GM19468 (cell line): ENCODE measurements around the gene CTRL.
"Not testable (repeated sequence)": the region's sequence is repeated elsewhere in the genome, so short reads cannot be mapped to it uniquely, and the experiment has no call there.

Experiments used
- ATAC-seq: cut with Tn5 transposase; IDR thresholded peaks from one replicate; pipeline ENCODE4 v1.9.1; 2021; ENCODE audit warnings: mild to moderate bottlenecking, moderate library complexity, moderate number of reproducible peaks; ENCODE audit not compliant: unreplicated experiment; ENCODE audit errors: extremely low read depth

The CTRL gene

DNA sequence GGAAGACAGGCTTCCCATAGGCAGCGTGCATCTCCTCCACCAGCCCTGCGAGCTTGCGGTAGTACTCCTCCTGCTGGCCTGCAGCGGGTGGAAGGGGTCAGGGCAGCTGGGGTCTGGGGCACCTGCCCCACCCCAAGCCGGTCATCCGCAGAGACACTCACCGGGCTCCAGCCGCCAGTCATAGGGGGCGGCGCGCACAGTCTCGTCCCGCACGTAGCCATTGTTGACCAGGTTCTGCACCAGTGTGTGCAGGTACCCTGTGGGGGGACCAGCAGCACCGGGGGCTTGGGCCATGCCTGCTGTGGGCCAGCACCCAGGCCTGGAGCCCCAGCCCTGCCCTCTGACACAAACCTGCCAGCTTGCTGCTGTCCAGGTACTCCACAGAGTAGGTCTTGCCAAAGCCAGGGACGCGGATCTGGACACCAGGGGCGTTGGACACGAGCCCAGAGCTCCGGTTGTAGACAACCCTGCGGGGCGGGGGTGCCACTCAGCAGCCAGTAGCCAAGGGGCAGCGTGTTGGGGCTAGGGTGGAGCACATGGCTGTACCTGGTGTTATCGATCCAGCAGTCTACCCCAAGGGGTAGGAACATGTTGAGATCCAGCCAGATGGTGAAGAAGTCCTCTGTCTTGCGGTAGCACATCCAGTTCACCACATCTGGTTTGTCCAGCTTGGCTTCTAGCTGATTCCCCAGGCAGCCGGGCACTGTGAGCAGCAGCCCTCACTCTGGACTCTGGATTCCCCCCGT is 11.0 kb upstream of the CTRL start:
- ATAC-seq, result no peak

DNA sequence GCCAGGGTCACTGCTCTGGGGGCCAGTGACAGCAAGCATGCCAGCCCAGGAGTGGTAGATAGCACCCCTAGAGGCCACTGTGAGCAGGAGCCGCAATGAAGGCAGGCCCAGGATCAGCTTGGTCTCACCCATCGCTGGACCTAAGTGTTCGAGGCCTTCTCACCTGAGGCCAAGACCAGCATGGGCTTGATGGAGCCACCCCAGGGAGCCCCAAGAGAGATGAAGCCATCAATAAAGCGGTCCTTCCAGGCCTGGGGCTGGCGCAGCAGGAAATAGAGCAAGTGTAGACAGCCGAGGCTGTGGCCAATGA is 10.5 kb upstream of the CTRL start:
- ATAC-seq, result no peak

DNA sequence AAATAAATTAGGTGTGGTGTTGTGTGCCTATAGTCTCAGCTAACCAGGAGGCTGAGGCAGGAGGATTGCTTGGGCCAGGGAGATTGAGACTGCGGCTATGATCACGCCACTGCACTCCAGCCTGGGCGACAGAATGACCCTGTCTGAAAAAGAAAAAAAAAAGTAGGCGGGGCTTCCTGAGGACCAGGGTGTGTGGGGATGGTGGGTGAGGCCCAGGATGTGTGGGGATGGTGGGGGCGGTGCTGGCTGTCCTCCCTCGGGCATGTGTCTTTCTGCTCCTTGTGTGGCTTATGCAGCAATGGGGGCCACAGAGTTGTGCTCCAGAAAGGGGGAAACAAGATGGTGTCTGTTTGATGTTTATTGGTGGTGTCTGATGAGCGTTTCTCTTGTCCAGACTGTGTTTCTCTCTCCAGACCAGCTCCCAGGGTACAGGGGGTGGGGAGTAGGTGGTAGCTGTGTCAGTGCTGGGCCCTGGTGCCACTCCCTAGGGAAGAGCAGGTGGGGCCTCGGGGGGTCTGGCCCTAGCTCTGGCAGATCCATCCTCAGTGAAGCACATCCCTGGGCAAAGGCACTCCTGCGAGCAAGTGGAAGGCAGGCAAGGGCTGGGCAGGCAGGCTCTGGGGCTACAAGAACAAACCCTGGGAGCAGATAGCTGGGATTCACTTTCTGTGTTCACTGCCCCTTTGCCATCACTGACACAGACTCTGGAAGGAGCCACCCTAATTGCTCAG is 10.0 kb upstream of the CTRL start:
- ATAC-seq, result no peak

DNA sequence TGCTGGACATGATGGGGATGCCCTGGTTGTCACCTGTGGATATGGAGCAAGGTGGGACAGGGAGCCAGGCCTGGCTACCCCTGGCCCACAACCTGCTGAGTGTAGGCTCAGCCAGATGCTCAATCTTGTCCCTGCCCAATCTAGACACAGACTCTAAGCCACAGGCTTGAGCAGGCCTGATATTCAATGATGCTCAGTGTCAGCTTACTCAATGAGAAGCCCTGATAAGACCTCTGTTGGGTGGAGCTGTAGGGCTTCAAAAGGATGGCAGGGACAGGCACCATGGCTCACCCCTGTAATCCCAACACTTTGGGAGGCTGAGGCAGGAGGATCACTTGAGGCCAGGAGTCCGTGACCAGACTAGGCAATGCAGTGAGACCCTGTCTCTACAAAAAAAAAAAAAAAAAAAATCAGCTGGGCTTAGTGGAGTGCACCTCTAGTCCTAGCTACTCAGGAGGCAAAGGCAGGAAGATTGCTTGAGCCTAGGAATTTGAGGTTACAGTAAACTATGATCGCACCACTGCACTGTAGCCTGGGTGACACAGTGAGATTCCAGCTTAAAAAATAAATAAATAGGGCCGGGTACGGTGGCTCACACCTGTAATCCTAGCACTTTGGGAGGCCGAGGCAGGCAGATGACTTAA is 8.9 kb upstream of the CTRL start:
- no peak for ATAC-seq

DNA sequence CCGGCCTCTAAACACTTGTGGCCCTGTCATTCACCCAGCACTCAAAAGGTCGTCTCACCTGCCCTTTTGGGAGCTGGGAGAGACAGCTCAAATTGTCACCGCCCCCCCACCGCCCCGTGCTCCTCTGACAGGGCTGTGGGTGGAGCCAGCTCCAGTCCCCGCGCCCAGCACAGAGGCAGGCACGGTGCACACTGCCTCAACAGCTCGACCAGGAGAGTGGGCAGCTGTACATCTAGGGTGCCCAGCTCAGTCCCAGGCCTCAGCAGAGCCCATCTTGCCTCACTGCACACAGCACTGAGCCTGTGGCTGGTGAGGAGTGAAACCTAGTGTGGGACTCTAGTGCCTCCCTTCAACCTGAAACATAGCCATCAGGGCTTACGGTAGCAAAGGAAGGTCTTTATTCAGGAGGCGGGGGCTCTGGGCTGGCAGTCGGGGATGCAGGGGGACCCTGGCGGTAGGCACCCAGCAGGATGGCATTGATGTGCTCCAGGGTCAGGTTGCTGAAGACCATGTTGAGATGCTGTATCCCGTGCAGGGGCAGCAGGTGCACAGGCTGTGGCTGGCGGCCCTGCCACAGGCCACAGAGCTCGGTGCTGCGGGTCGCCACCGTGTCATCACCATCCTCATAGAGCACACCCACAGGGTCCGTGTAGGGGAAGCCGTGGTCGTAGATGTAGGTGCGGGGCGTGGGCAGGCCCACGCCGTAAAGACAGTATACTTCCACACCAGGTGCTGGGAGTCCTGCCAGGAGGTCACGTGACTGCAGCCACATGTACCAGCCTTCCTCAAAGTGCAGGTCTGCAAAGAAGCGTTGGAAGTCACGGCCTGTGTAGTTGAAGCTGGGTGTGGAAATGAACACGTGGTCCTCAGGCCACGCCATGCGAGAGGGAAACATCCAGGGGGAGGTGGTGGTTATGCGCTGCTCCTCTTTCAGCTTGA is 8.1 kb upstream of the CTRL start:
- ATAC-seq, result no peak

DNA sequence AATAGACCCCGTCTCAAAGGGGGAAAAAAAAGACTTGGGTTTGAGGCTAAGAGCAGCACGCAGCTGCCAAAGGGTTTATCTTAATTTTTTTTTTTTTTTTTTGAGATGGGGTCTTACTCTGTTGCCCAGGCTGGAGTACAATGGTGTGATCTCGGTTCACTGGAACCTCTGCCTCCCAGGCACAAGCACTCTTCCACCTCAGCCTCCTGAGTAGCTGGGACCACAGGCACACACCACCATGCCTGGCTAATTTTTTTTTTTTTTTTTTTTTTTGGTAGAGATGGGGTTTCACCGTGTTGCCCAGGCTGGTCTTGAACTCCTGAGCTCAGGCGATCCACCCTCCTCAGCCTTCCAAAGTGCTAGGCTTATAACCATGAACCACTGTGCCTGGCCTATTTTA is 6.1 kb upstream of the CTRL start:
- not testable (repeated sequence) for ATAC-seq

DNA sequence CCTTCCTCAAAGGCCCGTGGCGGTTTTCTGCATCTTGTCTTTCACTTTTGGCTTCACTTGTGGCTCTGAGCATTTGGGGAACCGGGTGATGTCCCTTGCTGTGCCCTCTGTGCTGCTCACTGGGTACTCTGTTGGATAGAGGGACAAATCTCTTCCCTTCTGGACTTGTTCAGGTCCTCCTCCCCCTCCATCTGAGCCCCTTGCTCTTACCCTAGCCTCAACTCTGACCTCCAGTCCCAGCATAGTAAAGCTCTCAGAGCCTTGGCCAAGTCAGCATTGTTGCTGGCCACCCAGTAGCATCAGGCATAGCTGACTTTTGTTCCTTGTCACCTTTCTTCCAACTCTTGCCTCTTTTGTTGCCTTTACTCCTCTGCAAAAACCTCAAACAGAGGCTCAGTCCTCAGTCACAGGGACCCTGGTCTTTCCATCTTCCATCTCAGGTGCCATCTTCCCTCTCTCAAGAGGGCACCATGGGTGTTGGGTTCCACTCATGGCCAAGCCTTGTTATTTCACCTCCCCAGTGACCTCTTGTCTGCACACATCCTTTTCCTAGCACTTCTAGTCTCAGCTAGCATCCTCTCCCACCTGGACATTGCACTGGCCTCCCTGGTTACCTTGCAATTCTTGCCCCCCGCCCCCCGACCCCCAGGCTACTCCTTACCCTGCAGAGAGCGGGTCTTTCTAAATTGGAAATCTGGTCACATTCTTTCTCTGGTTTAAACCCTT is 5.4 kb upstream of the CTRL start:
- ATAC-seq, result no peak

DNA sequence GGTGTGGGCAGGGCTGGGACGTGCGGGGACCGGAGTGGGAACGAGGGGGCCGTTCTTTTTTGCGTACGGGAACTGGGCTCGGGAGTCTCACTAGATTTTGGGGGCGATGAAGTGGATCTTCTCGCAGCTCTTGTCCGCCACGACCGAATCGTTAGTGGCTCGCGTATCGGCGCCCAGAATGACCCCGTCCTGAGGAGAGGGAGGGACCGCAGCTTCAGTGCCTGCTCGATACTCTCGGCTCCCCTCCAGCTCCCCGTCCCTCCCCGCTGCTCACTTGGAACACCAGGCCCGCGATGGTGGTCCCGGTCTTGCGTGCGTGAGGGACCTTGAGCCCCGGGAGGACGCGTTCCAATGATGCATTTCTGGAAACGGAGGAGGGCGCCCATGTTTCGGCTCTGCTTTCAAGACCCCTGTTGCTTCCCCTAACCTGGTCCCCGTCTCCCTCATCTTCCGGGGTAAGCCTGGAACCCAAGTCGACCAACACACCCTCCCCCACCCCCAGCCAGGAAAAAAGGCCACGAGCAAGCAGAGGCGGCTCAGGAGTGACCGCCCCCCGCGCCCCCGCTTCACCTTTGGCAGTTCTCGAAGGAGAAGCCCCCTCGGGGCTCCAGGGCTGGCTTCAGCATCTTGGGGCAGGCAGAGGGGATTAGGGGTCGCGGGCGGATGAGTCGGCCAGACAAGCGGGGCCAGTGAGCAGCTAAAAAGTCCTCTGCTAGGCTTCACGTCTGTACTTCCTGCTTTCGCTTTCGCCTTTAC is 4.6 kb upstream of the CTRL start, which contains the start of gene PSMB10:
Gene PSMB10, minus strand, starts transcription at position 727 of the 756 bp plus-strand sequence. Its CDS starts 101 bp downstream, at position 626.
- ATAC-seq, result no peak

DNA sequence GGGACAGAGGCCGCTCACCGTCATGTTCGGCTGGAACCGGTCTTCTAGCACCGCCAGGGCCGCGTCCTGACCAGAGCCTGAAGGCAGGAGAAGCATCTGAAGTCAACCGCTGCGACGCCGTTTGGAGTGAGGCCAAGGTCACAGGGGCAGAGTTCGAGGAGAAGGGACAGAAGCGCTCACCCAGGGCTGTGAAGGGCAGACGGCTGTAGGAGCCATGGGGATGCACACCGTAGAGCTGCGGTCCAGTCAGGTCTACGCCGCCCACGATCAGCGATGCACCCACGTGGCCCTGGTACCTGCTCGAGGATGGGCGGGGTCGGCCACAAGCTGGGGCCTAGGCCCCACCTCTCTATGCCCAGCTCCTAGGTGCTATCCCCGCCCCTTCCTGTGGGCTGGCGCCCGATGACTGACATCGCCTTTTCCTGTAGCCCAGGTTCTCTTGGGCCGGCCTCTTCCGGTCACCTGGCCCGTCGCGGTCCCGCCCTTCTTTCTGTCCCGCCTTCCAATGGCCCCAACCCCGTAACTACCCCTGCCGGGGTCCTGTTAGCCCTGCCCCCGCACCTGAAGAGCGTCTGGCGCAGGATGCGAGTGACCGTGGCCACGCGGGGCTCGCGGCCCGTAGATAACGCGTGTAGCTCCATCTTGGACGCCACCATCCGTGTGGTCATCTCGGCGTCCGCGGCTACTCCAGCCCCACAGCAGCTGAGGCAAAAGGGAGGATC is 3.9 kb upstream of the CTRL start:
- ATAC-seq, result peak; percentile 90

DNA sequence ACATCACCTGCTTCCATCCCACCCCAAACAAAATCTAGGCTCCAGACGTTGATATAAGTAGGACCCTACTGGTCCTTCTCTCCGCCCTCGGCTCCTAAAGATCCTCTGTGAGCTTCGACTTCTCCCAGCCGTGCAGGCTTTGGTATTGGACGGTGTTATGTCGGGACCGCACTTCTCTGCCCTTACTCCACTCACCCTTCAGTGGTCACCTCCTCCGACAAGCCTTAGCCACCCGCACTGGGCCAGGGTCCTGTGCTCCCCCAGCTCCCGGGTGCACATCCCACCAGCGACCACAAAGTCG is 3.4 kb upstream of the CTRL start:
- no peak for ATAC-seq

DNA sequence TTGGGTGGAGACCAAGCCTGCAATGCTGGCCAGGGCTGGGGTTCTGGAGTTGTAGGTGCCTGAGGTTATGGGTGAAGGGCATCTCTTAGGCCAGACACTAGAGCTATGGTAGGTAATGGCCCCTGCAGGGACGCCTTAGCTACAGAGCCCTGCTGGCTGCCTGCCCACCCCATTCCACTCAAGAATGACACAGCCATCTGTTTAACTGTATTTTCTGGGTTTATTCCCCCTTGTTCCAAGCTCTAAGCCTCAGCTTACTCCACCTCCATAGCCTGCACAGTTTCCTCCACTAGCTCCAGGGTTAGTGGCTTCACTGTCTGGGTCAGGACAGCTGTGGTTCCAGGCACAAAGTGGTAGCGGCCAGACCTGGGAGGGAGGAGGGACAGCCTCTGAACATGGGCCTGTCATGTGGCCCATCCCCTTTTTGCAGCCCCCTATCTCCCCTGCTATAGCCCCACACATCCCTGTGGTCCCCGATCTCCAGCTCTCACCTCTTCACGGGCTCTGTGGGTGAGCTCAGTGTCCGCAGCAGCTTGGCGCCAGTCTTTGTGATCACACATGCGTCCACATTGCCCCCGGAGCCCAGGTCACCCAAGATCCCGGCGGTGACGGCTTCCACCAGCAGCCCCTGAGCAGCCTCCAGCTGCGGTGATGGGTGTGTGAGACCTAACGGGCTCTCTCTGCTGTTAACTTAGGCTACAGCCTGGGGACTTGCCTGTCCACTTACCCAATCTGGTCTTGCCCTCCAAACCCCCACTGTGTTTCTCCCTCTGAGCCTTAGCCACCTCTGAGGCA is 2.8 kb upstream of the CTRL start:
- no peak for ATAC-seq

DNA sequence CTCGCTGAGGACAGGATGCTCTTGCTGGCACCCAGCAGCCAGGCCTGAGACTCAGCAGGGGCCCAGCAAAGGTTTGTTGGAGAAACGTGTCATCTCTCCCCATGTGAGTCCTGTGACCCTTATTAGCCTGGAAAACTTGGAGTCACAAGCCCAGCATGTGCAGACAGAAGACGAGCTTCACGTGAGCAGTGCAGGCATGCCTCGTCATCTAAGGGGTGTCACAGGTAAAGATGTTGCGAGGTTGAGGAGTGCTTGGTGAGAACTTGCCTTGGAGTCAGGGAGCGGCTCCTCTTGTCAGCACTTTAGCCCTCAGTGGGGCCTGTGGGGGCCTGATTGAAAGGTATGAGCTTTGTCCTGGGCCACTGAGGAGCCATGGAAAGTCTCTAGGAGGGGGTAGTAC is 2.1 kb upstream of the CTRL start:
- ATAC-seq, result no peak

DNA sequence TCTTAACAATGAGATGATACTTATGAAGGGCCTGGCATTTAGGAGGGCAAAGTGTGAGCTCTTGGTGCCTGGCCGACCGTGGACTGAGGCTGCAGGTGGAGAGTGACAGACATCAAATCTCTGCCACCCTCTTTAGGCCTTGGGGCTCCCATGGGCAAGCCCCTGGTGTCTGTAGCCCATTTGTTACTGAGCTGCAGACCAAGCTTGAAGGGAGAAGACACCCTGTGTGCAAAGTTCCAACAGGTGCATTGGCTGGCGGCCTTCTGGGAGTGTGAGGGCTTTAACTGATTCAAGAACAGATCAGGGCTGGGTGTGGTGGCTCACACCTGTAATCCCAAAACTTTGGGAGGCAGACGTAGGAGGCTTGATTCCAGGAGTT is 789 bp upstream of the CTRL start:
- ATAC-seq, result no peak

DNA sequence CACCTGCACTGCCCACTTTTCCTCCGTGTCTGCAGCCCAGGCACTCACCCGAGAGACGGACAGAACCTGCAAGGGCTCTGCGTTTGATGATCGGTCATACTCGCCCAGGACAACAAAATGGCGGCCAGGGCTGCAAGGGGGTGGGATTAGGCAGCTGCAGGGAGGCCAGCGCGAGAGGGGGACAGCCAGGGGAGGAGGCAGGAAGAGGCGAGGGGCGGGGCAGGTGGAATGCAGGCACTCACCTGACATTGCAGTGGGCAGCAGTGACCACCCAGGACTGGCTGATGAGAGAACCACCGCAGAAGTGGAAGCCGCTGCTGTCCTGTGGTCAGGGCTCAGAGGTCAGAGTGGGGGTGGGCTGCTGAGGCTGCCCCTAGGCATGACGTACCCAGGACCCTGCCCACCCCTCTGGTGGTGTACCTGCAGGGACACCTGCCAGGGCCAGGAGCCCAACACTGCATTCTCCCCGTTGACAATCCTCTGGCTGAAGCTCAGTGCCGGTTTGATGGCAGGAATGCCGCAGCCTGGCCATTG is 917 bp downstream of the CTRL start:
- no peak for ATAC-seq

DNA sequence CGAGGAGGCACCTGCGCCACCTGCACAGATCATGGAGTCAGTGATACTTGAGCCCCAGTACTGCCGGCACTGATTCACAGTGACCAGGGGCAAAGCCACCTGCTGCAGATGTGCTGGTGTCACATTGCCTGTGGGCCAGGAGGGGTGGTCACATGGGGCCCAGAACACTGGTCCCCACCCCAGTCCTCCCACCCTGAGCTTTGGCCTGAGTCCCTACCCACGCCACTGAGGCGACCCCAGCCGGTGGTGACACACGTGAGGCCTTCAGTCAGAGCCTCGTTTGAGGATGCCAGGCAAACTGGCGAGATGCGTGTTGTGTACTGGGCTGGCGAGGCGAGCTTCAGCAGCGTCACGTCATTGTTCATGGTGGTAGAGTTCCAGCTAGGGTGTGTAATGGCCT is 1.5 kb downstream of the CTRL start:
- no peak for ATAC-seq

DNA sequence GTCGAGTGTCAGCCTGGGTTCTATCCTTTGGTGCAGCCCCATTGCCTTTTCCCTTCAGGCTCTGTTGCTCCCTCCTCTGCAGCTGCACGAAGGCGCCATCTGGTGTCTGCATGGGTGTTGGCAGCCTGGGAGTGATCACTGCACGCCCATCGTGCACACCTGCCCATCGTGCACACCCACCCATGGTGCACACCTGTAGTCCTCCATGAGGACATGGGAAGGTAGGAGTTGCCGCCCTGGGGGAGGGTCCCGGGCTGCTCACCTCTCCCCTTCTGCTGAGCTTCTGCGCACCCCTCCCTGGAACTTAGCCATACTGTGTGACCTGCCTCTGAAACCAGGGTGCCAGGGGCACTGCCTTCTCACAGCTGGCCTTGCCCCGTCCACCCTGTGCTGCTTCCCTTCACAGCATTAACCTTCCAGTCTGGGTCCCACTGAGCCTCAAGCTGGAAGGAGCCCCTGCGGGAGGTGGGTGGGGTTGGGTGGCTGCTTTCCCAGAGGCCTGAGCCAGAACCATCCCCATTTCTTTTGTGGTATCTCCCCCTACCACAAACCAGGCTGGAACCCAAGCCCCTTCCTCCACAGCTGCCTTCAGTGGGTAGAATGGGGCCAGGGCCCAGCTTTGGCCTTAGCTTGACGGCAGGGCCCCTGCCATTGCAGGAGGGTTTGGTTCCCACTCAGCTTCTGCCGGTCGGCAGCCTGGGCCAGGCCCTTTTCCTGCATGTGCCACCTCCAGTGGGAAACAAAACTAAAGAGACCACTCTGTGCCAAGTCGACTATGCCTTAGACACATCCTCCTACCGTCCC is 2.9 kb downstream of the CTRL start:
- no peak for ATAC-seq

DNA sequence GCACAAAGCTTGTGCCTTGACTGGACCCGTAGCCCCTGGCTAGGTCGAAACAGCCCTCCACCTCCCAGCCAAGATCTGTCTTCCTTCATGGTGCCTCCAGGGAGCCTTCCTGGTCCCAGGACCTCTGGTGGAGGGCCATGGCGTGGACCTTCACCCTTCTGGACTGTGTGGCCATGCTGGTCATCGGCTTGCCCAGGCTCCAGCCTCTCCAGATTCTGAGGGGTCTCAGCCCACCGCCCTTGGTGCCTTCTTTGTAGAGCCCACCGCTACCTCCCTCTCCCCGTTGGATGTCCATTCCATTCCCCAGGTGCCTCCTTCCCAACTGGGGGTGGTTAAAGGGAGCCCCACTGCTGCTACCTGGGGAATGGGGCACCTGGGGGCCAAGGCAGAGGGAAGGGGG is 3.5 kb downstream of the CTRL start:
- no peak for ATAC-seq
